Upper lobe of left lung (tissue), 6 donors: Measurements from ENCODE around the gene PRMT3. TPM values are rescaled to one million over a fixed set of nuclear protein-coding genes. Genes with fewer than 3 reads are reported as not detected.

Experiments used
- ATAC-seq, 2 donors: fragments of 200-7000 bp; cut with Tn5 transposase; one replicate each; pipeline ENCODE4 v1.9.1; 2022; ENCODE audit warnings: mild to moderate bottlenecking in 2 of 2, moderate library complexity in 2 of 2; ENCODE audit not compliant: low FRiP score in 2 of 2
- DNase-seq, 2 donors: peaks; one replicate each; pipeline ENCODE4 v3.0.0-alpha.2; 2019 to 2020
- H3K27ac ChIP-seq, 4 donors: fragments of 200-600 bp; sonication (generic); one replicate each; pipeline ENCODE4 v1.5.1; 2016 to 2019
- H3K27me3 ChIP-seq, 4 donors: fragments of 200-600 bp; sonication (generic); one replicate each; pipeline ENCODE4 v1.5.1; 2017 to 2019
- H3K36me3 ChIP-seq, 4 donors: fragments of 200-600 bp; sonication (generic); one replicate each; pipeline ENCODE4 v1.5.1; 2016 to 2019
- H3K4me1 ChIP-seq, 4 donors: fragments of 200-600 bp; sonication (generic); one replicate each; pipeline ENCODE4 v1.5.1; 2018 to 2019
- H3K4me3 ChIP-seq, 4 donors: fragments of 200-600 bp; sonication (generic); one replicate each; pipeline ENCODE4 v1.5.1; 2017 to 2019; ENCODE audit warnings: mild to moderate bottlenecking in 2 of 4, moderate library complexity in 1 of 4
- H3K9me3 ChIP-seq, 4 donors: fragments of 200-600 bp; sonication (generic); one replicate each; pipeline ENCODE4 v1.5.1; 2018 to 2019
- CTCF ChIP-seq, 6 experiments: fragments of 450-650 bp in 4 of 6; fragments of 200-600 bp in 2 of 6; sonication (generic) in 2 of 6; IDR thresholded peaks; one replicate each; pipeline ENCODE4 v1.5.1; 2016 to 2019; ENCODE audit warnings: antibody characterized with exemption in 6 of 6
- EP300 ChIP-seq, 4 donors: sonication (generic); formaldehyde crosslinking; IDR thresholded peaks; one replicate each; pipeline ENCODE4 v1.5.1; 2017; ENCODE audit warnings: antibody characterized with exemption in 4 of 4, control low read depth in 2 of 4
- POLR2A ChIP-seq, 4 donors: fragments of 450-650 bp; IDR thresholded peaks; one replicate each; pipeline ENCODE4 v1.5.1; 2016 to 2017; ENCODE audit warnings: antibody characterized with exemption in 4 of 4, mild to moderate bottlenecking in 2 of 4
- POLR2AphosphoS5 ChIP-seq, 2 donors: sonication (generic); formaldehyde crosslinking; IDR thresholded peaks; one replicate each; pipeline ENCODE4 v1.5.1; 2017; ENCODE audit warnings: antibody characterized with exemption in 2 of 2
- WGBS, 2 donors: methylation state at CpG; one replicate each; pipeline ENCODE4 v1.1.5; 2017 to 2018; 5-methylcytosine and 5-hydroxymethylcytosine counted together
- total RNA-seq, 6 donors: library from RNA; depleted of rRNA in 4 of 6; stranded (reverse); fragments of >200 nt in 4 of 6; gene quantifications; one replicate each; pipeline versions ENCODE4 v1.1.0 to v1.2.1, GENCODE V29; 2016 to 2021
- donor health status: DM: no; HTN: no; CAD: no; lungs with moderate emphysema.
- donor health status: DM: no; HTN: yes; CAD: no; lungs with severe emphysema.

The PRMT3 gene
- total RNA-seq, 6 donors from 2014 or later: 7.6 to 31.4 (median 13.1) TPM

GRCh38 chr11:20397281-20397680, 9.8 kb downstream of the PRMT3 start:
- TF ChIP-seq CTCF (IDR thresholded peaks at IDR 0.05) (peak in 4 of 6 experiments; percentile 13 to 42 (median 37)), EP300 (IDR thresholded peaks at IDR 0.05) (no peak)
- DNase-seq (no peak), ATAC-seq (peak in 1 of 2 donors; percentile 46)
- WGBS, 2 donors: 71 to 81% methylated on average over 3 of the region's 3 CpGs
- no peaks in the 10 kb centered on the region for H3K27me3 ChIP-seq
- no peak overlapping the region for H3K4me3 ChIP-seq
- H3K27ac ChIP-seq: no peak overlapping the region
- no peaks in the 10 kb centered on the region for H3K9me3 ChIP-seq
- H3K4me1 ChIP-seq: no peaks in the 10 kb centered on the region
- H3K36me3 ChIP-seq: peaks cover 4 to 37% (median 11%) of the 10 kb centered on the region in 4 donors

GRCh38 chr11:20399498-20399897, 12.0 kb downstream of the PRMT3 start:
- H3K27me3 ChIP-seq: no peaks in the 10 kb centered on the region
- DNase-seq: no peak
- ATAC-seq: no peak
- no peak for TF ChIP-seq POLR2A (IDR thresholded peaks at IDR 0.05)
- TF ChIP-seq POLR2AphosphoS5 (IDR thresholded peaks at IDR 0.05): no peak
- no peak for TF ChIP-seq EP300 (IDR thresholded peaks at IDR 0.05)
- no peak for TF ChIP-seq CTCF (IDR thresholded peaks at IDR 0.05)
- WGBS, 2 donors: 79 to 81% methylated on average over 2 of the region's 2 CpGs
- no peaks in the 10 kb centered on the region for H3K9me3 ChIP-seq
- H3K4me3 ChIP-seq: no peak overlapping the region
- peaks cover 4 to 42% (median 12%) of the 10 kb centered on the region in 4 donors for H3K36me3 ChIP-seq
- no peak overlapping the region for H3K27ac ChIP-seq
- H3K4me1 ChIP-seq: no peaks in the 10 kb centered on the region

GRCh38 chr11:20403059-20403458, 15.5 kb downstream of the PRMT3 start:
- H3K27me3 ChIP-seq: no peaks in the 10 kb centered on the region
- TF ChIP-seq EP300 (IDR thresholded peaks at IDR 0.05) (no peak), POLR2A (IDR thresholded peaks at IDR 0.05) (no peak), CTCF (IDR thresholded peaks at IDR 0.05) (no peak), POLR2AphosphoS5 (IDR thresholded peaks at IDR 0.05) (no peak)
- H3K27ac ChIP-seq: no peak overlapping the region
- H3K4me3 ChIP-seq: no peak overlapping the region
- peaks cover 0 to 48% (median 10%) of the 10 kb centered on the region in 4 donors for H3K36me3 ChIP-seq
- no peaks in the 10 kb centered on the region for H3K9me3 ChIP-seq
- no peak for DNase-seq
- 96 to 100% methylated on average over 1 of the region's 1 CpG for WGBS, 2 donors
- no peaks in the 10 kb centered on the region for H3K4me1 ChIP-seq
- ATAC-seq: no peak

GRCh38 chr11:20406484-20406883, 19.0 kb downstream of the PRMT3 start:
- H3K4me3 ChIP-seq: no peak overlapping the region
- no peaks in the 10 kb centered on the region for H3K27me3 ChIP-seq
- peaks cover 0 to 53% (median 6%) of the 10 kb centered on the region in 4 donors for H3K36me3 ChIP-seq
- ATAC-seq (no peak), DNase-seq (no peak)
- no peaks in the 10 kb centered on the region for H3K9me3 ChIP-seq
- H3K27ac ChIP-seq: no peak overlapping the region
- no peaks in the 10 kb centered on the region for H3K4me1 ChIP-seq
- TF ChIP-seq EP300 (IDR thresholded peaks at IDR 0.05): no peak
- no peak for TF ChIP-seq POLR2A (IDR thresholded peaks at IDR 0.05)
- TF ChIP-seq POLR2AphosphoS5 (IDR thresholded peaks at IDR 0.05): no peak
- no peak for TF ChIP-seq CTCF (IDR thresholded peaks at IDR 0.05)

- Histone ChIP-seq H3K36me3 (peaks cover 0 to 53% (median 6%) of the 10 kb centered on the region in 4 donors), H3K4me3 (no peak overlapping the region), H3K27me3 (no peaks in the 10 kb centered on the region), H3K9me3 (no peaks in the 10 kb centered on the region), H3K4me1 (no peaks in the 10 kb centered on the region), H3K27ac (no peak overlapping the region)
- TF ChIP-seq EP300 (IDR thresholded peaks at IDR 0.05) (no peak), POLR2AphosphoS5 (IDR thresholded peaks at IDR 0.05) (no peak), CTCF (IDR thresholded peaks at IDR 0.05) (no peak), POLR2A (IDR thresholded peaks at IDR 0.05) (no peak)
- ATAC-seq (no peak), DNase-seq (no peak)
- 66 to 67% methylated on average over 3 of the region's 3 CpGs for WGBS, 2 donors
Observed at GRCh38 chr11:20407344-20407743, 19.8 kb downstream of the PRMT3 start.
